IMR-90 (cell line): ENCODE measurements around the gene GABRD. TPM values are rescaled to one million over a fixed set of nuclear protein-coding genes. Genes with fewer than 3 reads are reported as not detected.
A peak's percentile ranks its signal among the peaks of the same experiment; 100 is the strongest.

ENCODE experiments used
- ATAC-seq: fragments of 200-7000 bp; cut with Tn5 transposase; 2 replicates; pipeline ENCODE4 v1.9.1; 2020; ENCODE audit warnings: low read depth, mild to moderate bottlenecking, moderate library complexity
- BruUV-seq: library from RNA; stranded (reverse); fragments of 400-500 nt; replicated peaks from 2 replicates; lab custom pipeline; 2021; lab: Mats Ljungman, UMichigan
- CTCF ChIA-PET: fragments of 300-600 bp; formaldehyde crosslinking; extraction: SDS; loops from one replicate; lab custom pipeline; 2021; ENCODE audit warnings: antibody characterized with exemption; lab: Yijun Ruan, JAX
- POLR2A ChIA-PET: fragments of 300-600 bp; sonication (Branson Sonifier 250); formaldehyde crosslinking; loops from one replicate; lab custom pipeline; 2022; ENCODE audit warnings: antibody characterized with exemption; ENCODE audit not compliant: unreplicated experiment; lab: Charles Lee
- DNase-seq: peaks from one replicate; pipeline ENCODE4 v3.0.0; 2013
- H2AFZ ChIP-seq: replicated peaks from 2 replicates; pipeline ENCODE3; 2013; ENCODE audit warnings: low read length, mild to moderate bottlenecking; ENCODE audit not compliant: poor library complexity
- H2AK5ac ChIP-seq: 2 replicates; pipeline ENCODE4 v1.6.1; 2013; ENCODE audit warnings: low read depth, low read length, inconsistent platforms
- H2AK9ac ChIP-seq: replicated peaks from 2 replicates; pipeline ENCODE3; 2013; ENCODE audit warnings: mild to moderate bottlenecking, low read depth, low read length, moderate library complexity; ENCODE audit not compliant: poor library complexity
- H2BK120ac ChIP-seq: 2 replicates; pipeline ENCODE4 v1.6.1; 2013; ENCODE audit warnings: low read depth, low read length, inconsistent platforms
- H2BK15ac ChIP-seq: 3 replicates; pipeline ENCODE4 v1.6.1; 2013; ENCODE audit warnings: low read depth, low read length, inconsistent platforms
- H2BK20ac ChIP-seq: 2 replicates; pipeline ENCODE4 v1.6.1; 2013; ENCODE audit warnings: low read depth, mild to moderate bottlenecking, inconsistent platforms, low read length, moderate library complexity
- H2BK5ac ChIP-seq: 2 replicates; pipeline ENCODE4 v1.6.1; 2013; ENCODE audit warnings: mild to moderate bottlenecking, low read depth, low read length, inconsistent platforms; ENCODE audit not compliant: poor library complexity, severe bottlenecking
- H3K14ac ChIP-seq: replicated peaks from 2 replicates; pipeline ENCODE4 v1.6.1; 2013; ENCODE audit warnings: low read depth, low read length, inconsistent platforms
- H3K18ac ChIP-seq: 2 replicates; pipeline ENCODE4 v1.6.1; 2013; ENCODE audit warnings: low read depth, low read length, control low read depth
- H3K23ac ChIP-seq: 2 replicates; pipeline ENCODE4 v1.6.1; 2013; ENCODE audit warnings: low read depth, low read length, inconsistent platforms
- H3K27ac ChIP-seq: 2 replicates; pipeline ENCODE4 v1.5.1; 2013; ENCODE audit warnings: mild to moderate bottlenecking, control low read depth, low read length; ENCODE audit not compliant: insufficient read depth
- H3K27me3 ChIP-seq: 2 replicates; pipeline ENCODE4 v1.6.1; 2013; ENCODE audit warnings: low read length; ENCODE audit not compliant: control insufficient read depth, insufficient read depth
- H3K36me3 ChIP-seq: 2 replicates; pipeline ENCODE4 v1.6.1; 2013; ENCODE audit warnings: low read length, mixed read lengths; ENCODE audit not compliant: control insufficient read depth, insufficient read depth
- H3K4ac ChIP-seq: 2 replicates; pipeline ENCODE4 v1.6.1; 2013; ENCODE audit warnings: low read depth, low read length, inconsistent platforms
- H3K4me1 ChIP-seq: 2 replicates; pipeline ENCODE4 v1.6.1; 2013; ENCODE audit warnings: low read length, mixed read lengths; ENCODE audit not compliant: control insufficient read depth, insufficient read depth
- H3K4me2 ChIP-seq: 2 replicates; pipeline ENCODE4 v1.6.1; 2013; ENCODE audit warnings: low read depth, mild to moderate bottlenecking, control low read depth, low read length, moderate library complexity
- H3K4me3 ChIP-seq: 2 replicates; pipeline ENCODE4 v1.5.1; 2013; ENCODE audit warnings: low read depth, mild to moderate bottlenecking, control low read depth, low read length, moderate library complexity; ENCODE audit not compliant: insufficient read depth
- H3K56ac ChIP-seq: 2 replicates; pipeline ENCODE4 v1.6.1; 2013; ENCODE audit warnings: low read length, inconsistent platforms; ENCODE audit not compliant: insufficient read depth; ENCODE audit errors: extremely low read depth
- H3K79me1 ChIP-seq, 2 experiments: 2 replicates each; pipeline ENCODE4 v1.6.1; 2013; ENCODE audit warnings: low read length in 2 of 2, inconsistent platforms in 1 of 2, low read depth in 1 of 2
- H3K9ac ChIP-seq: 2 replicates; pipeline ENCODE4 v1.6.1; 2013; ENCODE audit warnings: low read depth, low read length, control low read depth
- H3K9me1 ChIP-seq: 2 replicates; pipeline ENCODE4 v1.6.1; 2013; ENCODE audit warnings: low read length, inconsistent platforms; ENCODE audit not compliant: insufficient read depth
- H3K9me3 ChIP-seq: 2 replicates; pipeline ENCODE4 v1.6.1; 2013; ENCODE audit warnings: low read length; ENCODE audit not compliant: control insufficient read depth, insufficient read depth
- H4K20me1 ChIP-seq: 2 replicates; pipeline ENCODE4 v1.6.1; 2013; ENCODE audit warnings: low read length, inconsistent platforms; ENCODE audit not compliant: insufficient read depth
- H4K5ac ChIP-seq: 2 replicates; pipeline ENCODE4 v1.6.1; 2013; ENCODE audit warnings: mild to moderate bottlenecking, low read depth, low read length, control low read depth
- H4K8ac ChIP-seq, 2 experiments: 2 replicates each; pipeline ENCODE4 v1.6.1; 2013; ENCODE audit warnings: low read depth in 2 of 2, low read length in 2 of 2, control low read depth in 1 of 2, inconsistent platforms in 1 of 2
- H4K91ac ChIP-seq: 2 replicates; pipeline ENCODE4 v1.6.1; 2013; ENCODE audit warnings: low read depth, low read length, inconsistent platforms; ENCODE audit not compliant: insufficient read depth
- BHLHE40 ChIP-seq: fragments of 150-350 bp; IDR thresholded peaks from 2 replicates; pipeline ENCODE4 v1.6.1; 2016; ENCODE audit warnings: mild to moderate bottlenecking, low read depth, low read length
- CEBPB ChIP-seq: IDR thresholded peaks from 2 replicates; pipeline ENCODE4 v1.6.1; 2012; ENCODE audit warnings: low read depth, low read length, improper control_type of control experiment
- CHD1 ChIP-seq: IDR thresholded peaks from 2 replicates; pipeline ENCODE4 v1.6.1; 2012; ENCODE audit warnings: low read depth, low read length, improper control_type of control experiment
- MXI1 ChIP-seq: IDR thresholded peaks from 2 replicates; pipeline ENCODE4 v1.6.1; 2012; ENCODE audit warnings: low read depth, mild to moderate bottlenecking, low read length, moderate library complexity, borderline replicate concordance
- RAD21 ChIP-seq: IDR thresholded peaks from 2 replicates; pipeline ENCODE4 v1.6.1; 2012; ENCODE audit warnings: low read length, improper control_type of control experiment
- RFX5 ChIP-seq: IDR thresholded peaks from 2 replicates; pipeline ENCODE4 v1.8.0; 2012; ENCODE audit warnings: low read depth, mild to moderate bottlenecking, low read length, moderate library complexity
- WGBS, 2 experiments: methylation state at CpG; one replicate each; pipeline versions ENCODE4 v1.1.5 to v1.1.7; 2013; ENCODE audit warnings: missing lambda C conversion rate in 2 of 2; ENCODE audit not compliant: insufficient read length in 1 of 2; ENCODE audit errors: extremely low coverage in 2 of 2; 5-methylcytosine and 5-hydroxymethylcytosine counted together
- dilution Hi-C: fragments of 300-500 bp; cut with HindIII; formaldehyde crosslinking; loops from one replicate; pipeline ENCODE4 v1.14.3; 2018; ENCODE audit warnings: low sequenced_read_pairs; ENCODE audit not compliant: unreplicated experiment
- in situ Hi-C: fragments of 300-500 bp; cut with MboI; formaldehyde crosslinking; loops from 3 replicates; pipeline ENCODE4 v1.14.3; 2019; ENCODE audit warnings: low sequenced_read_pairs, inconsistent platforms, mixed read lengths
- intact Hi-C: fragments of 100-400 bp; cut with micrococcal nuclease; formaldehyde crosslinking; loops from 2 replicates; pipeline ENCODE4 v1.10.0; 2022
- polyA plus RNA-seq, 3 experiments: library from polyadenylated mRNA; depleted of rRNA; stranded (reverse); fragments of >200 nt; gene quantifications; 2 replicates each; pipeline ENCODE4 v1.2.3, GENCODE V29; 2012; ENCODE audit warnings: low replicate concordance in 1 of 3
- total RNA-seq: library from RNA; depleted of rRNA; stranded (reverse); fragments of >200 nt; gene quantifications from 2 replicates; pipeline ENCODE4 v1.2.3, GENCODE V29; 2012
- TF ChIP-seq, protein P1 (sequence below): fragments of 150-350 bp; IDR thresholded peaks from 2 replicates; pipeline ENCODE4 v1.6.1; 2017; ENCODE audit warnings: mild to moderate bottlenecking, antibody characterized with exemption, low read length, low read depth
- TF ChIP-seq, protein P2 (sequence below): fragments of 150-350 bp; IDR thresholded peaks from 2 replicates; pipeline ENCODE4 v1.6.1; 2016; ENCODE audit warnings: low read depth, mild to moderate bottlenecking, low read length, moderate library complexity, borderline replicate concordance

The GABRD gene
- total and polyA plus RNA-seq, 2 of the 4 experiments (the other 2 are of a cell fraction) = not detected

DNA sequence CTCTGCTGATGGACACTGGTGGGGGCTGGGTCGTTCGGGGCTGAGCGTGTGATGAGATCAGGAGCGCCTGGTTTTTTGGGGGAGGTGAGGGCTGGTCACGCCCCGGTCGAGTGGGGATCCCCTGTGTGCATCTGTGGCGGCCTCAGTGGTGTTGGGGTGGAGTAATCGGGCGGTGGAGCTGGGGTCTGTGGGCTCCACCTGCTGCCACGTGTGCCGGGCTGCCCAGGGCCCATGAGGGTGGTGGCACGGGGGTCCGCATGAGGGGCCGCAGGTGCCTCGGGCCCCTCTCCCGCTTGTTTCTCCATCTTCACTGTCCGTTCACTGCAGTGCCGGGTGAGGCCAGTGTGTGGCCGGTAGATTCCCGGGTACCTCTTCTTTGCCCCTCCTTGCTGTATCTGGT lies 48.2 kb downstream of the GABRD start:
- Histone ChIP-seq H2AFZ (no peak overlapping the region), H2BK20ac (no peak overlapping the region), H2AK5ac (no peak overlapping the region), H3K23ac (no peak overlapping the region), H3K27me3 (peaks cover 14% of the 10 kb centered on the region), H3K9me1 (no peaks in the 10 kb centered on the region), H3K56ac (no peak overlapping the region), H2BK15ac (no peak overlapping the region), H3K4me2 (no peak overlapping the region), H3K9me3 (no peaks in the 10 kb centered on the region; the same call in 1 of the 2 replicates), H3K18ac (no peak overlapping the region), H3K4me3 (no peak overlapping the region), H4K91ac (no peak overlapping the region), H3K36me3 (no peaks in the 10 kb centered on the region), H3K27ac (no peak overlapping the region), H4K20me1 (no peaks in the 10 kb centered on the region), H4K8ac (no peak overlapping the region), H4K5ac (no peak overlapping the region), H2AK9ac (peak overlapping the region; percentile 7), H3K14ac (no peak overlapping the region), H3K4ac (no peak overlapping the region), H3K4me1 (no peaks in the 10 kb centered on the region), H3K79me1 (no peaks in the 10 kb centered on the region), H2BK120ac (no peak overlapping the region), H3K9ac (no peak overlapping the region), H2BK5ac (no peak overlapping the region)
- TF ChIP-seq, protein P1, sequence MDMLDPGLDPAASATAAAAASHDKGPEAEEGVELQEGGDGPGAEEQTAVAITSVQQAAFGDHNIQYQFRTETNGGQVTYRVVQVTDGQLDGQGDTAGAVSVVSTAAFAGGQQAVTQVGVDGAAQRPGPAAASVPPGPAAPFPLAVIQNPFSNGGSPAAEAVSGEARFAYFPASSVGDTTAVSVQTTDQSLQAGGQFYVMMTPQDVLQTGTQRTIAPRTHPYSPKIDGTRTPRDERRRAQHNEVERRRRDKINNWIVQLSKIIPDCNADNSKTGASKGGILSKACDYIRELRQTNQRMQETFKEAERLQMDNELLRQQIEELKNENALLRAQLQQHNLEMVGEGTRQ = no peak
- no peak for TF ChIP-seq MXI1
- TF ChIP-seq RAD21 = no peak
- TF ChIP-seq, protein P2, sequence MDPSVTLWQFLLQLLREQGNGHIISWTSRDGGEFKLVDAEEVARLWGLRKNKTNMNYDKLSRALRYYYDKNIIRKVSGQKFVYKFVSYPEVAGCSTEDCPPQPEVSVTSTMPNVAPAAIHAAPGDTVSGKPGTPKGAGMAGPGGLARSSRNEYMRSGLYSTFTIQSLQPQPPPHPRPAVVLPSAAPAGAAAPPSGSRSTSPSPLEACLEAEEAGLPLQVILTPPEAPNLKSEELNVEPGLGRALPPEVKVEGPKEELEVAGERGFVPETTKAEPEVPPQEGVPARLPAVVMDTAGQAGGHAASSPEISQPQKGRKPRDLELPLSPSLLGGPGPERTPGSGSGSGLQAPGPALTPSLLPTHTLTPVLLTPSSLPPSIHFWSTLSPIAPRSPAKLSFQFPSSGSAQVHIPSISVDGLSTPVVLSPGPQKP = no peak
- no peak for TF ChIP-seq CEBPB
- no peak for TF ChIP-seq BHLHE40
- no peak for TF ChIP-seq RFX5
- no peak for TF ChIP-seq CHD1
- dilution Hi-C loops = no loop called here
- ChIA-PET CTCF (no interaction called here), POLR2A (no interaction called here)
- no TSS peak for BruUV-seq
- WGBS, 2 experiments = 77% methylated on average over 10 of the region's 21 CpGs; no CpG with 5 or more reads in 1 of the 2 experiments
- ATAC-seq = no peak
- intact Hi-C loops = no loop called here
- no peak for DNase-seq
- in situ Hi-C loops = no loop called here
